NCI-H2081 treated with DMSO at 0.1 percent for 48 hours (cell line): ENCODE results near the gene RIPOR3.
"Not testable (repeated sequence)": the region's sequence is repeated elsewhere in the genome, so short reads cannot be mapped to it uniquely, and the experiment has no call there.

Source experiments
- DNase-seq: peaks from one replicate; lab custom pipeline; 2025; lab: John Stamatoyannopoulos, UW

The RIPOR3 gene

DNA sequence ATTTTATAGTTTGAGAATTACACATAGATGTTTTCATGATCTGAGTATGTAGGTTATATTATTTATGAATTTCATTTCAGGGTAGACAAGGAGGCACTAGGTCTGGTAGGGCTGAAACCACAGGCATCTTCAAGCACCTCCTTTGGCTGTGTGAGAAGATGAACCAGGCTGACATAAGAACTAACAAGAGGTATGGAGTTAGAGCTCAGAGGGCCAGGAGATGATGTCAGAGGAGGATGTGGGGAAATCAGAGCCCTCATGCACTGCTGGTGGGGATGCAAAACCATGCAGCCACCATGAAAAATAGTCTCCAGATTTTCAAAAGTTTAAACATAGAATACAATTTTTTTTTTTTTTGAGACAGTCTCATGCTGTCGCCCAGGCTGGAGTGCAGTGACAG, 13.6 kb upstream of the RIPOR3 start:
- DNase-seq: no peak

DNA sequence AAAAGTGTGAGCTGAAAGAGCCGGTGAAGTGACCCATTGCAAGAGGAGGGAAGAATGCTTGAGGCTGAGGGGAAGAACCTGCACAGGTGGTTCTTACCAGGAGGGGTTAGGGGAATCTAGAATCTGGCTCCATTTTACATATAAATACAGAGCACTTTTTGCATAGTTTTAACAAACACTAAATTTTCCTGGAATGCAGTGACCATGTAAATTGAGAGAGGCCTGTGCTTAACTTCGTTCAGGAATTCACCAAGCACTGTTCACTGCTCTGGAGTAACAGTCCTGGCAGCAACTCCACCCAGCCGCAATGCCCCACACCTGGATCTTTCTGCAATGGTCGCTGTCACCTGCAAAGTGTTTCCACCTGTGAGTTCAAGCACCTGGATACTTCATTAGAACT, 13.2 kb upstream of the RIPOR3 start:
- DNase-seq: no peak

DNA sequence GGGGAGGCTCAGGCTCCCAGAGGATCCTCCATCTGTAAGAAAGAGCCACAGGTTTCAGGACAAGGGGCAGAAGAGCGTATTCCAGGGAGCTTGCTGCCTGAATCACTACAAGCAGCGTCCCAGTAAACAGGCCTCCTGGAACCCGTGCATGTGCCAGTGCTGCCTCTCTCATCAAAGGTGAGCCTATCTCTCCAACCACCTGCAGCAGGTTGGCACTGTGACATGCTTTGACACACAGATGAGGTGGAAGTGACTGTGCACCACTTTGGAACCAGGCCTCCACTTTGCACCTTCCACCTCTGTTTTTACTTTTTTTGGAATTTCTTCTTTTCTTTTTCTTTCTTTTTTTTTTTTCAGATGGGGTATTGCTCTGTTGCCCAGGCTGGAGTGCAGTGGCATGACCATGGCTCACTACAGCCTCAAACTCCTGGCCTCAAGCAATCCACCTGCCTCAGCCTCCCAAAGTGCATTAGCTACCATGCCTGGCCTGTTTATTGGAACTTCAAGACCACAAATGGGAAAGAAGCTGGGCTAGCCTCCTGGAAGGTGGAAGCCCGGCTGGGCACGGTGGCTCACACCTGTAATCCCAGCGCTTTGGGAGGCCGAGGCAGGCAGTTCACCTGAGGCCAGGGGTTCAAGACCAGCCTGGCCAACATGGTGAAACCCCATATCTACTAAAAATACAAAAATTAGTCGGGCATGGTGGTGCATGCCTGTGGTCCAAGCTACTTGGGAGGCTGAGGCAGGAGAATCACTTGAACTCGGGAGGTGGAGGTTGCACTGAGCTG, 12.5 kb upstream of the RIPOR3 start:
- DNase-seq: not testable (repeated sequence)

DNA sequence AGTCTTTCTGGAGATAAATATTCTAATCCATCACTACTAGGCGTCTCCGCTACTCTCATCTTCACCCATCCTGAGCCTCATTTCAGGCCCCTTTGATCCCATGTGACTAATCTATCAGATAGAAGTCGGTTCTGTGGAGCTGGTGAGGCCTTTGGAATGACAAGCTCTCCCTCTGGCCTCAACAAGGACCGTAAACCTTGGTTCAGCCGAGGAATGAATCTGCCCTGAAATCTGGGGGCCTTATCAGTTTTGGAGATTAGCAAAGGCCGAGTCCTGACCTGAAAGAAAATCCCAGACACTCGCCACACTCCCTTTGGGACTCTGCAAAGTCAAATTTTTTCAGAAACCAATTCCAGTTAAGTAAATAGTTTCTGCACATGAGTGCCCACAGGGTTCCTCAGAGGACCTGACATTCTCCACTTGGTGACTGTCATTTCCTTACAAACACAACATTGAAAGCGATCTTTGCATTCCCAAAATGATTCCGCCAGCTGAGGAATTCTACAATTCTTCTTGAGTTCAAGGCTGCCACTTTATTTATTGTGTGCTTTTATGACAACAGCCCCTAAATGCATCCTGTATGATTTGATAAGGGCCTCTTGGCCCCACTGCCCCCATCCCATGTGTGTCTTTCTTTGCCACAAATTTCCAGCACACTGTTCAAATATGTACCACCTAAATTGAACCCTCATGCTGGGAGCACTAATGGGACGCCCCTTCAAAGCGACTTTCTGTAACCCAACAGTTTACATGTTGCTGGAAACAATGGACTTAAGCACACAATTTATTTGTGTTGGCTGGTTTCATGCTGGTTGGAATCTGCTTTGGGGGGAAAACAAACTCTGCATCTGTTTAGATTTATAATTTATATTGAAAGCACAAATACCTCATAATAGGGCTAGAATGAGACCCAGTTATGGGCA, 10.0 kb upstream of the RIPOR3 start:
- DNase-seq: no peak

DNA sequence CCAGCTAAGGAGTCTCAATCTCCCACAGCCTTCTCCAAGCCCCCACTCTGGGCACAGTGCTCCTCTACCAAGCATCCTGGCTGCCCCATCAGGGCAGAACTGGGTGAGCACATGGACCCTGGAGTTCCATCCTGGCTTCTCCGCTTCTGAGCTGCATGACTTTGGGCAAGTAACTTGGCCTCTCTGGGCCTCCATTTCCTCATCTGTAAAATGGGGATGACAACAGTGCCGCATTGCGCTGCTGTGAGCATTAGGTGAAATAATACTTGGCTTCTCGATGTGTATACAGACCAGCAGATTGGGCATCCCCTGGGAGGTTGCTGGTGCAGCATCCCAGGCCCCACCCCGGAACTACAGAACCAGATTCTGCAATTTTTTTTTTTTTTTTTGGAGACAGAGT, 8.3 kb upstream of the RIPOR3 start:
- no peak for DNase-seq

- not testable (repeated sequence) for DNase-seq
Measured at GRCh38 chr20:50698255-50698654, 6.9 kb upstream of the RIPOR3 start.

- DNase-seq: no peak
Measured at GRCh38 chr20:50695135-50695872, 4.0 kb upstream of the RIPOR3 start.

GRCh38 chr20:50694379-50695134, 3.2 kb upstream of the RIPOR3 start:
- DNase-seq: no peak

- DNase-seq: no peak
Measured at GRCh38 chr20:50693001-50693400, 1.7 kb upstream of the RIPOR3 start.

DNA sequence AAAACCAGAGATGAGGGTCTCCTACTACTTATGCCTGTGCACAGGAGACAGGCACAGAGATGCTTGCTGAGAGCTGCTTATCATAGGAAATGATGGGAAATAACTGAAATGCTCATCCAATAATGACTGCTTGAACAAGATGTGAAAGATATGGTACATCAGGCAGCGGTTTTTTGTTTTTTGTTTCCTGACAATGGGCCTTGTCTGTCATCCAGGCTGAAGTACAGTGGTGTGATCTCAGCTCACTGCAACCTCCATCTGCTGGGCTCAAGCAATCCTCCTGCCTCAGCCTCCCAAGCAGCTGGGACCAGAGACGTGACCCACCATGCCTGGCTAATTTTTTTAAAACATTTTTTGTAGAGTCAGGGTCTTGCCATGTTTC, 1.2 kb upstream of the RIPOR3 start:
- no peak for DNase-seq

GRCh38 chr20:50691573-50692551, 520 bp upstream of the RIPOR3 start:
- no peak for DNase-seq

DNA sequence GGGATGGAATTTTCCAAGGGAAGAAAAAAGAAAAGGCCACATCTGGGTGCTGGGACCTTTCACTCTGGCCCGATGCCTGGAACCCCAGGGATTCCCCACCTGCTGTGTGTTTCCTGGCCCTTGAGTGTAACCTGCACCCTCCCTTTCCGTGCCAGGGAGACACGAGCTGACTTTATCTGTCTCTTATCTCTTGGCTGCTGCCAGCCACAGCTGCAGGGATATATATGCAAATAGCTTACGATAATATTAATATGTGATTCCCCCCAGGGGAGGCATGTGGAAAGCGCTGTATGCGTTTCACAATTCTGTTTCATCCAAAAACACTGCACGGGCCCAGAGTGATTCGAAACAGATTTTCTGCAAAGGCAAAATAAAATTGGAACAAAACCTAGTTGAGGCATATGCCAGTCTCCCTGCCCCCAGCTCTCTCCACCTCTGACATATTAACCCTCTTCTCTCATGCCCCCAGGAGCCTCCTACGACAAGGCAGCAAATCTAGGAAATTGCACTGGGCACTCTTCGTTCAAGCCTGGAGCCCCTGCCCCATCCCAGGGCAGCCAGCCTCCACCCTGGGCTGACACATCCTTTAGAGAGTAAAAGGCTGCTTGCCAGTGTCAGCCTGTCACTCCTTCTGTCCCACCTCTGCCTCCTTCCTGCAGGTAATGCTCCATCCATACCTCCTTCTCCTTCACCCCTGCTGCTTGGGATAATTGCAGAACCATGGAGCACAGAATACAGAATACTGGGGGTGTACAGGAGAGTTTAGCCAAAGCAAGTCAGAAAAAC, 1.3 kb downstream of the RIPOR3 start:
- DNase-seq: no peak

- no peak for DNase-seq
Measured at GRCh38 chr20:50688256-50688975, 2.9 kb downstream of the RIPOR3 start.

DNA sequence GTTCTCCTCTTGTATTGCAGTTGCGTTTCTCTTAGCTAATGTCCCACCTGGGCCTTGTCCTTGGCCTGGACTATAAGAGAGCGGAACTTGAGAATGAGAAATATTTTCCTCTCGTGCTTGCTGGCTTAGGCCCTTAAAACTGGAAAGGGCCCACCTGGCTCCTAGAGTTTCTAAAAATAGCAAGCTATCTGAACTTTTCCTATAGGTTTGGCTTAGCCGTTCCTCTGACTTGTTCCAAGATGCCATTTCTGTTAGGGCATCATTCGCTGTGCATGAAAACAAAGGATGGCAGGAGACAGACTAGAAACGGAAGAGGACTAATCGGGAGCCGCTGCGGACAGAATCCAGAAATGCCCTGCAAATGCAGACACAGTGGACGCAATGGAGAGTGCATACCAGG, 4.5 kb downstream of the RIPOR3 start:
- DNase-seq: no peak

DNA sequence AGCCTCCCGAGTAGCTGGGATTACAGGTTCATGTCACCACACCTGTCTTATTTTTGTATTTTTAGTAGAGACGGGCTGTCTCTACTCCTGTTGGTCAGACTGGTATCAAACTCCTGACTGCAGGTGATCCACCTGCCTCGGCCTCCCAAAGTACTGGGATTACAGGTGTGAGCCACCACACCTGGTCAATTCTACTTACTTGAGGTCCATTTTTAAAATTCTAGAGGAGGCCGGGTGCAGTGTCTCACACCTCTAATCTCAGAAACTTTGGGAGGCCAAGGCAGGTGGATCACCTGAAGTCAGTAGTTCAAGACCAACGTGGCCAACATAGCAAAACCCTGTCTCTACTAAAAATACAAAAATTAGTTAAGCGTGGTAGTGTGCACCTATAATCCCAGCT, 7.8 kb downstream of the RIPOR3 start:
- DNase-seq: no peak

- DNase-seq: no peak
Measured at GRCh38 chr20:50682947-50683530, 8.3 kb downstream of the RIPOR3 start.

- DNase-seq: no peak
Measured at GRCh38 chr20:50682065-50682464, 9.3 kb downstream of the RIPOR3 start.

DNA sequence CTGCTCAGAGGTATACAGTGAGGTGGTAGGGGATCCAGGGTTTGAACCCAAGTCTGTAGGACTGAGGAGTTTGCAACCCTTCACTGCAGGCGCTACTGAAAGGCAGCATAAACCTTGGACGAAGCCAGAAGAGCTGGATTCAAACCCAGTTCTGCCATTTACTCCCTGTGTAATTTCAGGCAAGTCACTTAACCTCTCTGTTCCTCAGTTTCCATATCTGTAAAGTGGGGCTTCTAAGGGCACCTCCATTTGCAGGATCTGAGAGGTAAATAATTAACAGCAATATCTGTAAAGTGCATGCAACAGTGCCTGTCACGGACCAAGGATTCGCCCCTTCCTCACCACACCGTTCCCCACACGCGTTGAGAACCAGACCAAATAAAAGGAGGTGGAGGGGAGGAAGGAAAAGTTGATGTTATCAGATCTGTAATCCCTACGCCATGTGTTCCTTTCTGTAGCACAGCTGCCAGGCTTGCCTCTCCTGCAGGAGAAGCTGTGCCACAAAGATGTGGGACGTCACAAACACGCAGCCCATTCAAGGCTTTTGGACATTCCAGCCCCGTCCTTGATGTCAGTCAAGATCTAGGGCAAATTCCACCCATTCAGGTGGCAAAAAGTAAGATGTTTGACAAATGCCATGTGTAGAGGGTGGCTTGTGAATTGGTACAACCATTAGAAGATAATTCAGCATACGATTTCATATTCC, 9.8 kb downstream of the RIPOR3 start:
- no peak for DNase-seq
